Measurements from ENCODE around the gene C22orf15.

- TF ChIP-seq ZBTB7A (IDR thresholded peaks at IDR 0.05; ENCODE audit: low read depth) = no peak
- no peak for TF ChIP-seq YY1 (IDR thresholded peaks at IDR 0.05; ENCODE audit: low read depth)
- no peak for TF ChIP-seq TAF1 (IDR thresholded peaks at IDR 0.05; ENCODE audit: low read depth)
- no peak for TF ChIP-seq RAD21 (IDR thresholded peaks at IDR 0.05; ENCODE audit: low read depth)
- TF ChIP-seq NFIC (IDR thresholded peaks at IDR 0.05) = no peak
- TF ChIP-seq, protein P1, sequence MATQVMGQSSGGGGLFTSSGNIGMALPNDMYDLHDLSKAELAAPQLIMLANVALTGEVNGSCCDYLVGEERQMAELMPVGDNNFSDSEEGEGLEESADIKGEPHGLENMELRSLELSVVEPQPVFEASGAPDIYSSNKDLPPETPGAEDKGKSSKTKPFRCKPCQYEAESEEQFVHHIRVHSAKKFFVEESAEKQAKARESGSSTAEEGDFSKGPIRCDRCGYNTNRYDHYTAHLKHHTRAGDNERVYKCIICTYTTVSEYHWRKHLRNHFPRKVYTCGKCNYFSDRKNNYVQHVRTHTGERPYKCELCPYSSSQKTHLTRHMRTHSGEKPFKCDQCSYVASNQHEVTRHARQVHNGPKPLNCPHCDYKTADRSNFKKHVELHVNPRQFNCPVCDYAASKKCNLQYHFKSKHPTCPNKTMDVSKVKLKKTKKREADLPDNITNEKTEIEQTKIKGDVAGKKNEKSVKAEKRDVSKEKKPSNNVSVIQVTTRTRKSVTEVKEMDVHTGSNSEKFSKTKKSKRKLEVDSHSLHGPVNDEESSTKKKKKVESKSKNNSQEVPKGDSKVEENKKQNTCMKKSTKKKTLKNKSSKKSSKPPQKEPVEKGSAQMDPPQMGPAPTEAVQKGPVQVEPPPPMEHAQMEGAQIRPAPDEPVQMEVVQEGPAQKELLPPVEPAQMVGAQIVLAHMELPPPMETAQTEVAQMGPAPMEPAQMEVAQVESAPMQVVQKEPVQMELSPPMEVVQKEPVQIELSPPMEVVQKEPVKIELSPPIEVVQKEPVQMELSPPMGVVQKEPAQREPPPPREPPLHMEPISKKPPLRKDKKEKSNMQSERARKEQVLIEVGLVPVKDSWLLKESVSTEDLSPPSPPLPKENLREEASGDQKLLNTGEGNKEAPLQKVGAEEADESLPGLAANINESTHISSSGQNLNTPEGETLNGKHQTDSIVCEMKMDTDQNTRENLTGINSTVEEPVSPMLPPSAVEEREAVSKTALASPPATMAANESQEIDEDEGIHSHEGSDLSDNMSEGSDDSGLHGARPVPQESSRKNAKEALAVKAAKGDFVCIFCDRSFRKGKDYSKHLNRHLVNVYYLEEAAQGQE (IDR thresholded peaks at IDR 0.05; ENCODE audit: low read depth) = no peak
- no peak for TF ChIP-seq CEBPB (IDR thresholded peaks at IDR 0.05)
- TF ChIP-seq FOXM1 (IDR thresholded peaks at IDR 0.05; ENCODE audit: borderline replicate concordance, low read depth) = no peak
- no peak for TF ChIP-seq EP300 (IDR thresholded peaks at IDR 0.05; ENCODE audit: borderline replicate concordance)
- no peak for TF ChIP-seq CREB1 (IDR thresholded peaks at IDR 0.05; ENCODE audit: low read depth)
- TF ChIP-seq, protein P2, sequence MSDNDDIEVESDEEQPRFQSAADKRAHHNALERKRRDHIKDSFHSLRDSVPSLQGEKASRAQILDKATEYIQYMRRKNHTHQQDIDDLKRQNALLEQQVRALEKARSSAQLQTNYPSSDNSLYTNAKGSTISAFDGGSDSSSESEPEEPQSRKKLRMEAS (IDR thresholded peaks at IDR 0.05) = no peak
- no peak for TF ChIP-seq TEAD4 (IDR thresholded peaks at IDR 0.05)
Measured at GRCh38 chr22:23775779-23776375, 13.1 kb downstream of the C22orf15 start.
